GM19328 (cell line): ENCODE results near the gene ABCB4.

Source experiments
- ATAC-seq: cut with Tn5 transposase; IDR thresholded peaks from one replicate; pipeline ENCODE4 v1.9.1; 2021; ENCODE audit warnings: mild to moderate bottlenecking, moderate library complexity; ENCODE audit not compliant: unreplicated experiment

ABCB4 gene

DNA sequence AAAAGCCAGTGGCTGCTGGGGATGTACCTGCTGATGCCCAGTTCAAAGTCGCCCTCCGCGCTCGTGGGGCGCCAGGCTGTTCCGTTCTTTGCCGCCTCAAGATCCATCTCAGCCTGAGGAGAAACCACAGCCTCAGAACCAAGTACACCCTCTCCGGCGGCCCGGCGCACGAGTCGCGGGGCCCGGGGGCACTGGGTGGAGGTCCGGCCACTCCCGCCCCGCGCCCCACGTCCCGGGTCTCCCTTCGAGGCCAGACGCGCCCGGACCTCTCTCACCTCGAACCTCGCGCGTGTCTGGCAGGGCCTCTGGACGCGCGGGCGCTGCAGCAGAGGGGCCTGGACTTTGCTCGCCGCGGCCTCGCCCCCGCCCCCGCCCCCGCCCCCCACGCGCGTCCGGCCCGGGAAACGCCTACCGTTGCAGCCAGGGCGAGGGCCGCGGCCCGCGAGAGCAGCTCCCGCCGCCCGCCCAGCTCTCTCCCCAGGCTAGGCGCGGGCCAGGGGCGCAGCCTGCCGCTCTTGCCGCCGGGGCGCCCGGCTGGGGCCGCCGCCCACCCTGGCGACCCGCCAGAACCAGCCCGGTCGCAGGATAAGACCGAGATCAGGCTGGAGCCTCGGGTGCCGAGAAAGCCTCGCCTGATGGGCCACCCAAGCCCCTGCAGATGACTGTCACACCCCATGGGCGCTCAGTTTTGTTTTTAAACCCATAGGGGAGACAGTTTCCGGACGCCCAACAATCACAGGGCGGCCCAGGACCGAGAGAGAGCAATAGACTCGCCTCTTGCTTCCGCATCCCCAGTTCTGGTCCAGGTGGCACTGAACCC is at the start of gene ABCB4:
Gene ABCB4, minus strand, starts transcription at position 322 of the 820 bp plus-strand sequence. Its CDS starts 215 bp downstream, at position 107.
- peak; percentile 27 for ATAC-seq

DNA sequence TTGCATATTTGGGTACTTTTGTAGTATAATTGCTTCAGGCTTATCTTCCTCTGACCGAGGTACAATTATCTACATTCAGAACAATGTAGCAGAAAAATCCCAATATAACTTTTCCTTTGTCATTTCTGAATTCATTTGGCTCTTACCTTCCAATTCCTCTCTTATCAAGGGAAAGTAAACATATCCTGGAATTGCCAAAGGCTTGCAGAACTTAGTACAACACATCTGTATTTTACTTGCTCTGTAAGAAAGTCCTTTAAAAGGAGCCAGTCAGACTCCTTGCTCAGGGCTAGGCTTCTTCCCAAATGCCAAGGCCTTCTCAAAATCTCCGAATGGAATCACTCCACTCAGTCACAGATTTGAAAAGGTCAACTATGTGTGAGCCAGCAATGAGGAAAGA is 43.3 kb upstream of the ABCB4 start:
- no peak for ATAC-seq

DNA sequence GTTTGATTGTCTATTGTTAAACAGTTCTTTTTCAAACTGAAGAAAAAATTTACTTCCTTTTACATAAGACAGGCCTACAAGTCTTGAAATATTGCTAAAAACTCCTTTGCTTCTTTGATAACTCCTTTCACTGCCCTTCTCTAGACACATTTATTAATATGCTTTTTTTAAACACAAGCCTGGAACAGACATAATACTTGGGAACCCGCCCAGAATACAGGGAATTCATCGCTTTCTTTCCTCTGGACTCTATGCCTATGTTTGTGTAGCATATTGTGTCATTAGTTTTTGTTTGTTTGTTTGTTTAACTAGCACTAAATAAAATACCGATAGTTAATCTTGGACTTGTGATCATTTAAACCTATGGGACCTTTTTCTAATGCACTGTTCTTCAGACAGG is 42.4 kb upstream of the ABCB4 start:
- ATAC-seq, result no peak

DNA sequence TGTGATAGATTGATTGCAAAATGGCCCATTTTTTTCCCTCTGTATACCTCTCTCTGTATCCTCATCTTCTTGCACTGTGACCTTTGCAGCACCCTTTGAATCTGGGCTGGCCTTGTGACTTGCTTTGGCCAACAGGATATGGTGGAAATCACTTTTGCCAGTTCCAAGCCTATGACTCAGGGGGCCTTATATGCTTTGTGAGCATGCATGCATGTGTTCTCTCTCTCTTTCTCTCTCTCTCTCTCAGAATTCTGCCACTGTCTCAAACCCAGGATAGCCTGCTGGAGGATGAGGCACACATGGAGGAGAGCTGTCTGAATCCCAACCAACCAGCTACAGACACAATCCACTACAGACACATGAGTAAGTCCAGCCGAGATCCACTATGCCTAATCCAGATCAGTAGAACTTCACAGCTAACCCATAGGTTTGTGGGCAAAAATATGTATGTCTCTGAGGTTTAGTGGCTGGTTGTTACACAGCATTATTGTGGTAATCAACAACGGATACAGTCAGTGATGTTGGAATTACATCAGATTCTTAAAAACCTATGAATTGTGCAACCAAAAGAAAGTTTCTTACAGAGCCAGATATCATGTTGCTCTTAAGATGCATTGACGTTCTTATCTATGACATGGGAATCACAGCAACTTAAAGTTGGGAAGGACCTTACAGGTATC is 41.8 kb upstream of the ABCB4 start:
- no peak for ATAC-seq

DNA sequence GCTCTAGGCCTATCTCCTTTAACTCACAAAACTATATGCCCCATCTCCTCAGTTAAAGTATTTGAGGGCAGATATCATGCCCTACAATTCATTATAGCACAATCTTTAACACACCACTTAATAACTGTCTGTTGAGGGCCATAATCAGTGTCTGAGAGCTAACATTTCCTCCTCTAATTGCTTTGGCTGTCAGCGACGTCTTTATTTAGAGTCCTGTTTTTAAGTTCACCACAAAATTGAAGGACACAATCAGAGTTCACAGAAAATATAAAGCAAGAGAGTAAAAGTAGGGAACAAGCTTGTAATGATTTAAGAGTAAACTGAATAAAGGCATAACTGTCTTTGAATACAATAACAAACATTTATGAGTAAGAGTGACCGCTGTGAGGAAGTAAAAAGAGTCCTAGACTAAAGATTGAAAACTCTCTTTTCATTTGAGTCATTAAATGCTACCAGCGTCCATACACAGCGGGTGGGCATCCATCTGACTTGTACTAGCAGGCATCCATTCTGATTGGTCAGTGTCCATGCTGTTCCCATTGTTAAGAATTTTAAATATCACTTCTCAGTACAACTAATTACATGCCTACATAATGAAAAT is 38.4 kb upstream of the ABCB4 start:
- ATAC-seq, result no peak

DNA sequence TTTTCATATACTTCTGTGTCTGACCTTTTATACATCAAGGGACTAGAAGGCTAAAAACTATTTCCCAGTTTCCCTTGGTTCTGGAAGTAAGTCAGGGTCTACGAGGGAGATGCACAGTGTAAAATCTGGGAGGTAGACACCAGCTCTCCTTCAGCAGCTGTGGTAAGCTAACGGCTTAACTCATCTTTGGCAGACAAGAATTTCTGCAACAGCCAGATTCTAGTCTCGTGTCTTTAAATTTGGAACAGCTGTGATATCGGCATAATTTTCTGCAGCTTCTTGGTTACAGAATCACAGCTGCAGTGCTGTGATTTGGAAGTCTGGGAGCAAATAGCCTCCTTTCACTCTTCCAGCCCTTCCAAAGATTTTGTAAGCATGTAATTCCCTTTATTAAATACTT is 37.4 kb upstream of the ABCB4 start:
- ATAC-seq, result no peak

DNA sequence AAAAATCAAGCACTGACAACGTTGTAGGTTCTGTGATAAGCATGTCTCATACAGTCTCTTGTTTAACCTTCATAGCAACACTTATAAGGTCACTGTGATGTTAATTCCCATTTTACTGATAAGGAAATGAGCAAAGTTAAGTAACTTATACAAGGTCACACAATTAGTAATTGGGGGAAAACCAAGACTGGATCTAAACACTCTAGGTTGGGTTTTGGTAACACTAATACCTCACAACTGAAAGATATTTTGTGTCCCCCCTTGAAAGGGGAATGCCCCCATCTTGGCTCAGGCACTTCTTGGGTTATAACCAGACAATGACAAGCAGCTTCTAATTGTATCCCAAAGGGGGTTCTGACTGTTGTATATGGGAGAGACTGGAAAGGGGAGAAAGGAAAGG is 36.0 kb upstream of the ABCB4 start:
- no peak for ATAC-seq

DNA sequence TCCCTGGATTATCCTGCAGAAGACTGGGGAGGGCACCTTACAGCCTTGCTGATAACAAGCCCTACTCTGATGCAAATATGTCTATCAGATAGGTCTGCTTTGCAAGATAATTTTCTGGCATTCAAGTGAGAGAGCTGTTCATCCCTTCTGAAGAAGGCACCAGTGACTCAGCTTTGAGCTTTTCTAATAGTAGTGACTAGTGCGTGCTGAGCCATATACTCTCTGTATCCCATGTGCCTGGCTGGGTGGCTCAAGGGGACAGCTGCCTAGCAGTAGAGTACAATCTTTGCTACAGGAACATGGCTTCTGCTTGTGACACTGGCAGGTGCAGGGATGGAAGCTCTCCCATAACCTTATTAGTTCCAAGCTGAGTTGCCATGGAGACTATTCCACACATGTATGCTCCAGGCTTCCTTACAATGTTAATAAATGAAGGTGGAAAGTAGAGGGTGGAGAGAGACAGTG is 35.0 kb upstream of the ABCB4 start:
- ATAC-seq, result no peak

DNA sequence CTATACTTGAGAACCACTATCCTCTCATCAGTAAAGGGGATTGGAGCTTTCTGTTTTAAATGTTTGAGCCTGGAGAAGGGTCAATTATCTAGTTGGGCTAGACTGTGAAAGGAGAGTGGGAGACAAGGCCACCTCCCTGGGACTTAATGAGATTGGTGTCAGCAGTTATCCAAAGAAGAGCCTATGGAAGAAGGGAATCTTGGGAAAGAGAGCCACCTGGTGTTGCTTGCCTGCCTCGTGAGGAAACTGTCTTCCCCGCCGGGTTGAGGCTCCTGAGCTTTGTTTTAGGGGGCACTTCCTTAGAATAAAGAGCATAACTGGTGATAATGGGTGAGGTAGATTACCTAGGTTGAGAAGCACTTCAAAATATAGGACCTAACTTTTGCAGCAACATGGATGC is 32.0 kb upstream of the ABCB4 start:
- no peak for ATAC-seq

DNA sequence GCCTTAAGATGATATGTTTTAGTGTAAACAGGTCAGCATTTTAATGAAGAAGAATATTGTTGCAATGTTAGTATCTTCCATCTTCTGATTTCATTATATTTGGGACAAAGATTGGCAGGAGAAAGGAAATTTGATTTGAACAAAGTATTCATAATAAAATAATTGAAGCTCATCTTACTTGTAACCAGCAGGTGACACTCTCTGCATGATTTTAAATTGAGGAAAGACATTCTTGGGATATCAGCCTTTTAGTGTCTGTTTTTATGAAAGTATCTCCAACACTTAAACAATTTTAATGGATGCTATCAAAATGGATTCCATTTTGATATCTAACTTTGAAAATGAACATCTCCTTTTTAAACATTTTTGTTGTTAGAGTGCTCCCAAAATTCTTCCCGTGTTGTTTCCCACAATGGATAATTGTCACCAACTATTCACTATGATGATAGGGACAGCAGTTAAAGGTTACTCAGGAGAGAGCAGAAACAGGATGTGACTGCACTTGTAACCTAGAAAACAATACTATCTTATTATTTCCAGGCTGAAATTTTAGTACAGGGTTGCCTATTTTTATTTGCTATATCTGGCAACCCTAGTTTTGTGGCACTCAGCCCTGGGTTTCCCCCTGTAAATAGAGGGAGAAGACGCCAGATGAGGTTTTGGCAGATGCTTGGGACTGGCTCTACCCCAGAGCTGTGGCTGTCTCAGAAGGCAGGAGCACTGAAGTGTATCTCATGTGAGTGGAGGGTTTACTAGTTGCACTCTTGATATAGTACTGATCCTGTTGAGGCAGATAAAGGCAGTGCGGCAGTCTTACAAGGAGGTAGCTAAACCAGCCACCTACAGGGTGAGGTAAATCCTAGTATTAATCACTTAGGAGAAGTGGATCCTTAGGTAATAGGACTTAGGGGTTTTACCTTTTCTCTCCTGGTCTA is 31.0 kb upstream of the ABCB4 start:
- ATAC-seq, result no peak

DNA sequence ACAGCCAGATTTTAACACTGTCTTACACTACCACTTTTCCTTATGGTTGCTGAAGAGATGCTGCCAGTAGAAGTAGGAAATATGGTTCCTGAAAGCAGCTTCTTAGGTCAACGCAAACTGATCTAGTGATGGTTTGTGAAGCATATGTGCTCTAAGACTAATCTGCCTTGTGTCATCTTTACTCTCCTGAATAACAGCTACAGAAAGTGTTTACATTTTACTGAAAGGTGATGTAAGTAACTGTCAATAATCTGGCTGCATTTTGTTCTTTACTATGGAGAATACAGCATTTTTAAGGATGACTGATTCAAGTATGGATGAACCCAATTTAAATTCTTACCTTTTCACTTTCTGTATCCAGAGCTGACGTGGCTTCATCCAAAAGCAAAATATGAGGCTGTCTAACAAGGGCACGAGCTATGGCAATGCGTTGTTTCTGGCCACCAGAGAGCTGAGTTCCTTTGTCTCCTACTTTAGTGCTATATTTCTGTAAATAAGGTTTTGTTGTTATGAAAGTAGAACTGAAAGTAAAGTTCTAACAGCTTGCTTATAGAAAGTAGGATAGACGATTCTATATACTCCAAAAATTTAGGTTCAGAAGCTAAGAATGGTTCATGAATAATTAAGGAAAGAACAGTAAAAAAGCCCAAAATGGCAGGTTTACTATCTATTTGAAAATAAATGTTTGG is 30.2 kb upstream of the ABCB4 start:
- ATAC-seq, result no peak

DNA sequence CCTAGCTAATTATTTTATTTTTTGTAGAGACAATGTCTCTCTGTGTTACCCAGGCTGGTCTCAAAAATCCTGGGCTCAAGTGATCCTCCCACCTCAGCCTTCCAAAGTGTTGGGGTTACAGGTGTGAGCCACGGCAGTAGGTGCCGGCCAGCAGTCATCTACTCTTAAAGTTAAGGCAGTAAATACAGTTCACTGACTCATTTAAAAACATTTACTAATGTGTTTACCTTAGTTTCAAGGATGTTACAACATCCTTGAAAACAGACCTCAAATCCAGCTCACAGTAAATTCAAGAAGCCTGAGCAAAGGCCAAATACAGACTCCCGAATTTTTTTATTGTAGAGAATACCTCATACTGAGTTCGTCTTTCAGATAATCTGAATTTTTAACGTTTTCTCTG is 29.6 kb upstream of the ABCB4 start:
- ATAC-seq, result no peak

DNA sequence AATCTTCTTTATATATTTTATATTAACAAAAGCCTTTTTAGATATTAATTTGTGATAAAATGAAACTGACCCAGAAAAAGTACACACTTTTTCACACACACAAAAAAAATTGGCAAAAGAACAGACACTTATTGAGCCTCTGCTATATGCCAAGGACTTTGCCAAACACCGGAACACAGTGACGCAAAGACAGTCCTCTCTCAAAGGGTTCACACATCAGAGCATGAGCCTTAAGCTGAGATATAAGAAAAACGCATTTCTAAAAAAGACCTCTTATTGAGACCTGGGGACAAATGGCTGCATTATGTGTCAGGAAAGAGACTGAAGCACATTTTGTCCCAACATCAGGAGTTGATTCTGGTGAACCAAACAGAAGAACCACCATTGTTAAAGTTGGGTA is 24.0 kb upstream of the ABCB4 start:
- no peak for ATAC-seq

DNA sequence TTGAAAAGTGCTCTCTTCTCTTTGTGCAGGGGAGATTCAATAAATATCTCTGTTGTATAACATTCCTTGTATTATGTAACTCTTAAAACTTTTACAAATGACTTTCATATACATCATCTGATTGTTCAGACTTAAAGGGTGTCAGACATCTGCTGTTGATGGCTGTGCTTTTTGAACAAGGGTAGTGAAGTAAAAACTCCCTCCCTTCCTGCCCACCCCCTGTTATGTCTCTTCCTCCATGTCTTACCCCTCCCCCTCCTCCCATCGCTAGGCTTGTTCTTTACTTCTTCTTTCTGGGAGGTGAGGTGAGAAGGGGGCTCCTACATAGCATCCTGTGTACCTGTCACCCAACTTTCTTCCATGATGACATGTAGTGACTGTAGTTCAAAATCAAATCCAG is 23.4 kb upstream of the ABCB4 start:
- no peak for ATAC-seq

DNA sequence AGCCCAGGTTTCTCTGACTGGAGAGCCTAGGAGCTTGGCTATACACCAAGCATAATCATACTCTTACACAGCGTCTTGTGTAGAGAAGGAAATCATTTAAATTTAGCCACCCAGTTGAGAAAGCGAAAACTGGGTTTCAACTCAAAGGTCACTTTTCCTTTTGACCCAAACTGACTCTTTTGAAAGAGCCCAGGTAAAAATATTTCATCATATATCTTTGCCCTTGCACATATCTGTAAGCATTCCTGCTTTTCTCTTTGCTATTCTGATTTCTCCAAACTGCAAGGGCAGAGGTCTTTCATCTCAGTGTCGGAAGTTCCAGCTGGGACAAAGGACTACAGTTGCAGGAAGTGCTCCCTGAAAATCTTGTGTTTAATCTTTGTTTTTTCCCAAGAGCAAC is 22.0 kb upstream of the ABCB4 start:
- ATAC-seq, result no peak

DNA sequence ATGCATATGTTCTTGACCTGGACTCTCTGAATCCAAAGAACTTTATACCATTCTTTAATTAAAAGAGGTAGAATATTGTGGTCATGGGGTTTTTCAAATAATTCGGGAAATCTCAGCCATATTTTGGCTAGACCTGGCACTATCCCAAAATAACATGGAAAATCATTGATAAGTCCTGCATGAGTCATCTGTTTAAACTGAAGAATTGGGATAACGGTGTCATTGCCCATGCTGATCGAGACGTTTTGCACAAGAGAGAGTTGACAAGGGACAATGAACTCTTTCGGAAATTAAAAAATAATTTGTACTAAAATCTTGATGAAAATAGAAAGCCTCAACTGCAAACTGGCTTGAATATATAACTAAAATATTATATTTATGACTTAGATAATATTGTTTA is 19.9 kb upstream of the ABCB4 start:
- ATAC-seq, result no peak

DNA sequence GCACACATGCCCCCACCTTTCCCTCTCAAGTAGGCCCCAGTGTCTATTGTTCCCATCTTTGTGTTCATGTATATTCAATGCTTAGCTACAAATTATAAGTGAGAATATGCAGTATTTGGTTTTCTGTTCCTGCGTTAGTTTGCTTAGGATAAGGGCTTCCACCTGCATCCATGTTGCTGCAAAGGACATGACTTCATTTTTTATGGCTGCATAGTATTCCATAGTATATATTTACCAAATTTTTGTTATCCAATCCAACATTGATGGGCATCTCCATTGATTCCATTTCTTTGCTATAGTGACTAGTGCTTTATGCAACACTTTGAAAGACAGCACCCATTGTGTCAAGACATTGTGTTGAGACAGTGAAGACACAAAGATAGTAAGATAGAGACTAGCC is 19.0 kb upstream of the ABCB4 start:
- ATAC-seq, result no peak

DNA sequence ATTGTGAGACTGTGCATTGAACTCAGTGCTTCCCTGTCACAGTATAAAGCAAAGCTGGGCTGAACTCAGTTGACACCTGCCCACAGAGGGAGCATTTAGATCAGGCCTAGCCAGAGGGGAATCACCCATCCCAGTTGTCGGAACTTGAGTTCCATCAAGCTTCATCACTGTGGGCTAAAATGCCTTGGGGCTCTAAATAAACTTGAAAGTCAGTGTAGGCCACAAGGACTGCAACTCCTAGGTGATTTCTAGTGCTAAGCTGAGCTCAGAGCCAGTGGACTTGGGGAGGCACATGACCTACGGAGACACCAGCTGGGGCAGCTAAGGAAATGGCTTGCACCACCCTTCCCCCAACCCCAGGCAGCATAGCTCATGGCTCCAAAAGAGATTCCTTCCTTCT is 7.7 kb upstream of the ABCB4 start:
- ATAC-seq, result no peak

DNA sequence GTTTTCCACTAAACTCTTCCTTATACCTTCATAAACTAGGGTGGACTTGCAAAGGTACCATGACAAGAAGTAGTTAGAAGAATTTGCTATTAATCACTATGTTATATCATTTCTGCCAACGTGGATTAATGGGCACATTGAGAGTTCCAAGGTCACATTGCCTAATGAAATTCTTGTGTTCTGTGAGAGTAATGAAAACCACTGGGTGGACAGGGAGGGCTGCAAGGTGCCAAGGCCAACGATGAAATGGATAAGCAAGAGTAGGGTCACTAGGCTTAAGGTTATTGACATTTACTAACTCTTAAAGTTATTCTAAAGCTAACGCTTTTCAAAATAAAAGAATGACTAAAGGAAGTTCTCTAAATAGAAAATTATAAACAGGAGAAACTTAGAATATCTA is 6.6 kb upstream of the ABCB4 start:
- ATAC-seq, result no peak

DNA sequence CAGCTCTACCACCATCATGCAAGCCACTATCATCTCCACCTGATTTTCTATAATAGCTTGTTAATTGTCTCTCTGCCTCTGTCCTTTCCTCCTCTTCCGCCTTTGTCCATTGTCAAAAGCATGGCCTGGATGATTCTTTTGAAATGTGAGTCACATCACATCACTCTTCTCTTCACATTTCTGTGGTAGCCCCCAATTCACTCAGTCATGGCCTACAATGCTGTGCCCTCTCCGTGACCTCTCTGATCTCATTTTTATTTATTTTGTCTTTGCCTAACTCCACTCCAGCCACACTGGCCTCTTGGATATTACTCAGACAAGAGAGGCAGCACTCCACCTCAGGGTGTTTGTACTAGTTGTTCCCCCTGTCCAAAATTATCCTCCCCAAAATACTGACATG is 4.9 kb upstream of the ABCB4 start:
- ATAC-seq, result no peak
